BLaER1 treated with 17β-estradiol and CSF1 and Interleukin-3, amounts not matched to agents 10 nM and 100 nM (cell line): ENCODE results near the gene USP32.
A peak's percentile ranks its signal among the peaks of the same experiment; 100 is the strongest.

ENCODE experiments used
- H3K27ac ChIP-seq, 11 experiments: shearing (Covaris generic); formaldehyde crosslinking; 2 replicates each; pipeline ENCODE4 v1.8.1; 2022
- H3K27me3 ChIP-seq, 11 experiments: shearing (Covaris generic); formaldehyde crosslinking; 2 replicates each; pipeline ENCODE4 v1.8.1; 2022
- H3K36me3 ChIP-seq, 11 experiments: shearing (Covaris generic); formaldehyde crosslinking; 2 replicates each; pipeline ENCODE4 v1.8.1; 2022
- H3K4me1 ChIP-seq, 10 experiments: shearing (Covaris generic); formaldehyde crosslinking; 2 replicates each; pipeline ENCODE4 v1.8.1; 2022
- H3K4me2 ChIP-seq, 11 experiments: shearing (Covaris generic); formaldehyde crosslinking; 2 replicates each; pipeline ENCODE4 v1.8.1; 2022
- H3K4me3 ChIP-seq, 10 experiments: shearing (Covaris generic); formaldehyde crosslinking; 2 replicates each; pipeline ENCODE4 v1.8.1; 2022
- H3K9ac ChIP-seq, 11 experiments: shearing (Covaris generic); formaldehyde crosslinking; 2 replicates each; pipeline ENCODE4 v1.8.1; 2022
- H3K9me3 ChIP-seq, 11 experiments: shearing (Covaris generic); formaldehyde crosslinking; replicated peaks in 1 of 11; 2 replicates each; pipeline ENCODE4 v1.8.1; 2022
- H4K20me1 ChIP-seq, 11 experiments: shearing (Covaris generic); formaldehyde crosslinking; 2 replicates each; pipeline ENCODE4 v1.8.1; 2022
- Cebpa-rat ChIP-seq, 11 experiments: shearing (Covaris generic); IDR thresholded peaks; 2 replicates each; pipeline ENCODE4 v1.8.1; 2022

Gene USP32

DNA sequence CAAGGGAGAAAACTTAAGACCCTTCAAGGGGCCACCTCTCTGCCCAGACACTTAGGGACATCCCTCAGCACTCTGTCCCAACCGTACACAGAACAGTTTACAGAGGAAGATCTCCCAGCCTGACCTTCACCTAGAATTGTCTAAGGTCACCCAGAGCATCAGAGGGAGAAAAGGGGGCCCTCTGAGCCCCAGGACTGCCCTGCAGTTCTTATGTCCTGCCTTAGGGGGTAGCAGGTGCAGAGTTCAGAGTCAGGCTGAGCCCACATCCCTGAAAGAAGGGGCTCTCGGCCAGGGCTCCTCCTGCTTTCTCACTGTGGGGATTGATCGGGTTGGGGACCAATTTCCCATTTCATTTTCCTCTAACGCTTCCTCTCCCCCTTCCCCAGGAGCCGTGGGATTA lies 226.7 kb downstream of the USP32 start:
- no peaks in the 10 kb centered on the region for H3K9me3 ChIP-seq
- H3K4me3 ChIP-seq: no peak overlapping the region
- no peaks in the 10 kb centered on the region for H4K20me1 ChIP-seq
- 0 out of 22 replicates have a peak overlapping the region, but pooled peaks of 1 of the 11 experiments have one; percentile 25 for H3K9ac ChIP-seq
- no peaks in the 10 kb centered on the region for H3K36me3 ChIP-seq
- no peak for TF ChIP-seq Cebpa-rat (IDR thresholded peaks at IDR 0.05)
- H3K4me2 ChIP-seq: peak overlapping the region in 4 of 11 experiments; percentile 29 to 75 (median 54); a peak in 5 of 22 replicates
- H3K27ac ChIP-seq: no peak overlapping the region
- peaks cover 29 to 74% (median 57%) of the 10 kb centered on the region in 10 experiments for H3K4me1 ChIP-seq
- no peaks in the 10 kb centered on the region for H3K27me3 ChIP-seq

DNA sequence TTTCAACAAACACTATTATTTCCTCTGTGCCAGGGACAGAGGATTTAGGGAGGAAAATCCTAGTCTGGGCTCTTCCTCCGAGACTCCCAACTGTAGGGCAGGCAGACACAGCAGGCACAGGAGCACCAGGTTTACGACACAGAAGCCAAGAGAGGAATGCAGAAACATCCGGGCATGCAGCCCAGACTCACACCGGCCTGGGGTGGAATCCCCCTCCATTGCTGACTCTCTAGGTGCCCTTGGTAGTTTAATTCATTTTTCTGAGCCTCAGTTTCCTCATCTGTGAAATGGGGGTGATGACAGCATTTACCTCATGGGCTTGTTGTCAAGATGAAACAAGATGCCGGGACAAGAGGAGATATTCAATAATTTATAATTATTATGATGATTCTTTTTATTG lies 227.2 kb downstream of the USP32 start:
- no peaks in the 10 kb centered on the region for H3K27me3 ChIP-seq
- no peak overlapping the region for H3K4me2 ChIP-seq
- no peaks in the 10 kb centered on the region for H3K36me3 ChIP-seq
- no peak overlapping the region for H3K27ac ChIP-seq
- H3K9me3 ChIP-seq: no peaks in the 10 kb centered on the region
- H3K4me3 ChIP-seq: no peak overlapping the region
- peaks cover 24 to 69% (median 51%) of the 10 kb centered on the region in 10 experiments for H3K4me1 ChIP-seq
- TF ChIP-seq Cebpa-rat (IDR thresholded peaks at IDR 0.05): no peak
- no peaks in the 10 kb centered on the region for H4K20me1 ChIP-seq
- H3K9ac ChIP-seq: no peak overlapping the region

DNA sequence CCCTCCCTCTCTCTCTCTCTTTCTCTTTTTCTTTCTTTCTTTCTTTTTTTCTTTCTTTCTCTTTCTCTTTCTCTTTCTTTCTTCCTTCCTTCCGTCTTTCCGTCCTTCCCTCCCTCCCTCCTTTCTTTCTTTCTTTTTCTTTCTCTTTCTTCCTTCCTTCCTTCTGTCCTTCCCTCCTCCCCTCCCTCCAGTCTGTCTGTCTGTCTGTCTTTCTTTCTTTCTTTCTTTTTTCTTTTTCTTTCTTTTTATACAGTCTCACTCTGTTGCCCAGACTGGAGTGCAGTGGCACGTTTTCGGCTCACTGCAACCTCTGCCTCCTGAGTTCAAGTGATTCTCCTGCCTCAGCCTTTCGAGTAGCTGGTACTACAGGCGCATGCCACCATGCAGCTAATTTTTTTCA lies 227.8 kb downstream of the USP32 start:
- TF ChIP-seq Cebpa-rat (IDR thresholded peaks at IDR 0.05): no peak
- Histone ChIP-seq H3K4me2 (no peak overlapping the region), H3K27me3 (no peaks in the 10 kb centered on the region)

DNA sequence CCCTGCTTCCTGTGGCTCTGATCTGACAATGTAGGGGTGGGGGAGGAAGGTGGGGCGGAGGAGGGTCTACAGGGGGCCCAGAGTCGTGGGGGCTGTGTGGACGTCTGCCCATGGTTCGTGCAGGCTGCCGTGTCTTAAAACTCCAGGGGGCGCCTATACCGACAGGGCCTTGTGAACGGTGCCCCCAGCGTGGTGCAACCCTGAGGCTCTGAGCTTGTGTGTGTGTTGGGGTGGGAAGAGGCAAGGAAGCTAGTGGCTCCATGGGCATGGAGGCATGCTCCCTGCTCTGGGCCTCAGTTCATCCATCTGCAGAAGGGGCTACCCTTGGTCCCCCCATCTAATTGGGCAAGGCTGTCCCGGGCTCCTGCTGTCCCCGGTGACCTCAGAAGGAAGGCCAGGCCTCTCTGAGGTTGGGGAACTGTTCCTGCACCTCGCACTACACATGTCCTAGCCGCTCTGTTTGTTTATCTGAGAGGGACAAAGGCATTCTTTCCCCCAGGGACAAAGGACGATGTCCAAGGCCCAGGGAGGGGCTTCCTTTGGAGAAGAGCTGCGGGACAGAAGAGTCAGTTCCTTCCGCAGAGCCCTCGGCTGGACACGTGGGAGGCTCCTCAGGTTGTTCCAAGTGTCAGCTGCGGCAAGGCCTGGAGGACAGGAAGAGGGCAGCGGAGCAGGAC lies 228.7 kb downstream of the USP32 start:
- Histone ChIP-seq H3K27me3 (no peaks in the 10 kb centered on the region), H3K4me3 (no peak overlapping the region), H3K9me3 (no peaks in the 10 kb centered on the region), H3K27ac (0 out of 22 replicates have a peak overlapping the region, but pooled peaks of 1 of the 11 experiments have one; percentile 5), H3K4me2 (peak overlapping the region in 9 of 11 experiments; percentile 10 to 77 (median 39); a peak in 15 of 22 replicates), H3K36me3 (no peaks in the 10 kb centered on the region), H4K20me1 (no peaks in the 10 kb centered on the region), H3K4me1 (peaks cover 22 to 64% (median 47%) of the 10 kb centered on the region in 10 experiments), H3K9ac (no peak overlapping the region)
- TF ChIP-seq Cebpa-rat (IDR thresholded peaks at IDR 0.05): no peak

More for the DNA sequence above, 227.8 kb downstream of the USP32 start:
- Histone ChIP-seq H4K20me1 (no peaks in the 10 kb centered on the region), H3K27ac (no peak overlapping the region), H3K4me3 (no peak overlapping the region), H3K9ac (no peak overlapping the region; a peak in 1 of 22 replicates), H3K4me1 (peaks cover 22 to 64% (median 47%) of the 10 kb centered on the region in 10 experiments), H3K36me3 (no peaks in the 10 kb centered on the region), H3K9me3 (no peaks in the 10 kb centered on the region)

DNA sequence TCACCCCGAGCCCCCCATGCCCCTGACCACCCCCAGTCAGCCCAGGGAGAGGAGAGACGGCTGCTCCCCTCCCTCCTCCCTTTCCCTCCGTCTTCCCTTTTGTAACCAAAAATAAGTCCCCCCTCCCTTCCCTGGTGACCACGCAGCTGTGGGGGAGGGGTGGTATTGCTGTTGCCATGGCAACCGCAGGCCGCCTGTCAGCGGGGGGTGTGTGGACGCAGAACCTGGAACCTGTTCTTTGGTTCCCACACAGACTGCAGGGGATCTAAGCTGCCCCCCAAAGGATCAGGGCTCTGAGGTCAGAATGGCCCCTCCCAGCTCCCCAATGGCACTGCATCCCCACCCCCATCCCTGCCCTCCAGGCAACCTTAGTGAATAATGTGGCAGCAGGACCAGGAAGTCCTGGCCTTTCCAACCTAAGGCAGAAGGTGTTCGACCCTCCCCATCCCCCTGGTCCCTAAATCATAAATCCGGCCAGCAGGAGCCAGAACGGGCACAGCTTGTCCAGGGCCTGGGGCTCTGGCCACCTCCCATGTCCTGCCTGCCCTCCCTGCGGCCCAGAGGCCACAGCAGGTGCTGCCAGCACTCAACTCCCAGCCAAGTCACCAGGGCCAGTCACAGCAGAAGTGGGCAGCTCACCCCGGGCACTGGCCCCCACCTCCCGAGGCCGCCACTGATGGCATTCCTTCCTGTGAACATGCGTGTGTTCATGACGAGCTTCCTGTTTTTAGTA lies 230.2 kb downstream of the USP32 start:
- no peaks in the 10 kb centered on the region for H4K20me1 ChIP-seq
- peaks cover 22 to 52% (median 46%) of the 10 kb centered on the region in 10 experiments for H3K4me1 ChIP-seq
- H3K36me3 ChIP-seq: no peaks in the 10 kb centered on the region
- no peak overlapping the region for H3K4me3 ChIP-seq
- H3K9ac ChIP-seq: peak overlapping the region in 1 of 11 experiments; percentile 19; a peak in 1 of 22 replicates
- H3K9me3 ChIP-seq: no peaks in the 10 kb centered on the region
- H3K27ac ChIP-seq: peak overlapping the region in 5 of 11 experiments; percentile 1 to 42 (median 14); a peak in 5 of 22 replicates
- no peak for TF ChIP-seq Cebpa-rat (IDR thresholded peaks at IDR 0.05)
- peak overlapping the region; percentile 27 to 77 (median 66); a peak in 21 of 22 replicates for H3K4me2 ChIP-seq
- no peaks in the 10 kb centered on the region for H3K27me3 ChIP-seq

DNA sequence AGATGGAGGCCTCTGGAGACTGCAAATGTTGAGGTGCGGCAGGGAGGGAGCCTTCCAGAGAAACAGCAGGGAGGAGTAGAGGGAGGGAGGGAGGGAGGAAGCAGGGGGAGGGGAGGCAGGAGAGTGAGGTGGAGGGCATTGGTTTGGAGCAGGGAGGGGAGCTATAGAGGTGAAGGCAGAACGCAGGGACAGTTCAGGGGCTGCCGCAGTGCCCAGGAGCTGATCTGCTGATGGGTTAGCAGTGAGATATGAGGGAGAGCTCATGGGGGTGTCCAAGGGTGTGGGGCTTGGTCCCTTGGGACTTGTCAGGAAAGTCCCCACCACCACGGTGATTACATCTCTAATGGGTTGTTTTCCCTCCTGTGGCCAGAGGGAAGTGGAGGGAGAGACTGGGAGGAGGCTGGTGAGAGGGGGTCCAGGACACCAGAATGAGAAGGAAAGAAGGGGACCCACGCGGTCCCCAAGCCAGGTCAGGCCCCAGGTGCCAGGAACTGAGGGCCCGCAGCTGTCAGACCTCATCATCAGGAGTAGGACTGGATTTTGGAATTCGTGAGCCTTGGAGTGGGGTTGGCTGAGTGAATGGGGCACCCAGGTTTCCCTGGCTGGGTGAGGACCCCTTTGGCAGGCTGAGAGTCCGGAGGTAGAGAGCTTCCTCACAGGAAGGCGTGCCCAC lies 231.0 kb downstream of the USP32 start:
- Histone ChIP-seq H4K20me1 (no peaks in the 10 kb centered on the region), H3K4me3 (no peak overlapping the region), H3K9me3 (no peaks in the 10 kb centered on the region), H3K4me2 (peak overlapping the region; percentile 27 to 77 (median 66)), H3K27me3 (no peaks in the 10 kb centered on the region), H3K9ac (no peak overlapping the region), H3K36me3 (no peaks in the 10 kb centered on the region), H3K27ac (no peak overlapping the region), H3K4me1 (peaks cover 22 to 47% (median 39%) of the 10 kb centered on the region in 10 experiments)
- TF ChIP-seq Cebpa-rat (IDR thresholded peaks at IDR 0.05): no peak

DNA sequence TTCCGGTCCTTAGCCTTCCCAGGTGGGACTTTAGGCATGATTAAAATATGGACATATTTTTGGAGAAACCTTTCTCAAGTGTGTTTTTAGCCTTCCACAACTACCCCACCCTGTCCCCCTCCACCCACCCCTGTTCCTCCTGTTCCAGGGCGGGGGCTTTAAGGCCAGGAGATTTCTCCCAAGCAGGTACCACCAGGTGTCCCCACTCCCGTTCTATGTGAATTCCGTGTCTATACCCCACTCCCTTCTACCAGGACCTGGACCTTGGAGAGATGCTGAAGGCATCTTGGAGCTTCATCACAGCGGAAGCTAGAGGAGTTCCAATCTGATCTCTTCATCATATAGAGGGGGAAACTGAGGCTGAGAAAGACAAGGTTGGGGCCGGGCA lies 232.5 kb downstream of the USP32 start:
- Histone ChIP-seq H3K4me3 (no peak overlapping the region), H3K9ac (no peak overlapping the region), H3K27ac (no peak overlapping the region), H4K20me1 (no peaks in the 10 kb centered on the region), H3K4me2 (no peak overlapping the region), H3K9me3 (no peaks in the 10 kb centered on the region), H3K36me3 (no peaks in the 10 kb centered on the region), H3K4me1 (peaks cover 29 to 46% (median 38%) of the 10 kb centered on the region in 10 experiments), H3K27me3 (no peaks in the 10 kb centered on the region)
- no peak for TF ChIP-seq Cebpa-rat (IDR thresholded peaks at IDR 0.05)

DNA sequence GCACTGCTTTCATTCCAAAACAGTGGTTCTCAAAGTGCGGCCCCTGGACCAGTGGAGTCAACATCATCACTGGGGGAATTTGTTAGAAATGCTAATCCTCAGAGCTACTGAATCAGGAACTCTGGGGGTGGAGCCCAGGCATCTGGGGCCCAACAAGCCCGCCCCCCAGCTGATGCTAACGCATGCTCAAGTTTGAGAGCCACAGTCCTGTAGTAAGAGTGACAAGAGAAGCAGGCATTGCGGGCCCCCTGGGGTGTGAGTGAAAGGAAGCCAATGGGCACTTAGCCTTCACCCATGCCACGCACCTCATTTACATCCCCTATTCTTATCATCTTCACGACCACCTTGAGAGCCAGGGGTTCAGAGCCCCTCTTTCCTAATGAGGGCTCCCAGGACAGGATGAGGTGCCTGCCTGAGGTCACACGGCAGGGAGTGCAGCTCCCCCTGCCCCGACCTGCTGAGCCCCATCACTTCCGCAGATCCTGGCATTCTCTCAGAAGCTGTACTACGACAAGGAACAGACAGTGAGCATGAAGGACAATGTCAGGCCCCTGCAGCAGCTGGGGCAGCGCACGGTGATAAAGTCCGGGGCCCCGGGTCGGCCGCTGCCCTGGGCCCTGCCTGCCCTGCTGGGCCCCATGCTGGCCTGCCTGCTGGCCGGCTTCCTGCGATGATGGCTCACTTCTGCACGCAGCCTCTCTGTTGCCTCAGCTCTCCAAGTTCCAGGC lies 233.0 kb downstream of the USP32 start:
- Histone ChIP-seq H3K4me1 (peaks cover 30 to 47% (median 40%) of the 10 kb centered on the region in 10 experiments), H3K4me3 (no peak overlapping the region), H3K27me3 (no peaks in the 10 kb centered on the region), H3K9me3 (no peaks in the 10 kb centered on the region), H3K27ac (no peak overlapping the region), H3K36me3 (no peaks in the 10 kb centered on the region), H3K4me2 (no peak overlapping the region), H3K9ac (no peak overlapping the region), H4K20me1 (no peaks in the 10 kb centered on the region)
- no peak for TF ChIP-seq Cebpa-rat (IDR thresholded peaks at IDR 0.05)
